HG03025 (cell line): Measurements from ENCODE around the gene PPP1R3D.
"Not testable (repeated sequence)": the region's sequence is repeated elsewhere in the genome, so short reads cannot be mapped to it uniquely, and the experiment has no call there.

Experiments used
- ATAC-seq: cut with Tn5 transposase; IDR thresholded peaks from one replicate; pipeline ENCODE4 v1.9.1; 2021; ENCODE audit warnings: mild to moderate bottlenecking, moderate library complexity; ENCODE audit not compliant: unreplicated experiment, low FRiP score

The PPP1R3D gene

DNA sequence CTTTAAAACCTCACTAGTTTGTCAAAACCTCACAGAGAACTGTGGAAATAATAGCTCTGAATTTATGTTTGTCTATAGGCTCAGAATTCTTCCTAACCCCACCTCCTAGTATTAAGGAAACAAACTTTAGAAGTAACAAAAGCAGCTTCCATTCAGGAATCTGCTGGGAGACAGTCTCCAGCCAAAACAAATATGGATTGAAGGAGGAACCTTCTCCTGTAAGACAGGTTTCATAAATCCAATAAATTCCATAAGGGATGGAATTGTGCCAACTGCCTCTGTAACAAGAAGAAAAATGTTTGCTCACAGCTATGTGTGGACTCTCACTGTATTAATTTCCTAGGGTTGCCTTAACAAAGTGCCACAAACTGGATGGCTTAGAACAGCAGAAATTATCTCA lies 14.2 kb downstream of the PPP1R3D start:
- ATAC-seq: no peak

DNA sequence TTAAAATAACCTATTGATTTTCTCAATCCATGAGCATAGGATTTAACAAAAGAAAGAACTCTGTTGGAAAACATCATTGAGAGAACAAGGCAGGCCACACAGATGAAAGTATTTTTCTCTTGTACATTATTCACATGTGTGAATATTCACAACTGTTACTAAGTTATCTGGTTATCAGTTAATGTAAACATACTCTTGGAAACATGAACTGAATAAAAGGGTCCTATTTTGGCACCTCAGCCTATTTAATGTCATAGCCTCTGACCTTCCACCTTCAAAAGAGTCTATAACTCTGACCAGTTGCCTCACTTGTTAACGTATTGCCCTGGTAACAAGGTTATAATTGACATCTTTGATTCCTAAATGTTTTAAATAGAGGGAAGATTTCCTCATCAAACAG lies 14.7 kb downstream of the PPP1R3D start:
- ATAC-seq: no peak

DNA sequence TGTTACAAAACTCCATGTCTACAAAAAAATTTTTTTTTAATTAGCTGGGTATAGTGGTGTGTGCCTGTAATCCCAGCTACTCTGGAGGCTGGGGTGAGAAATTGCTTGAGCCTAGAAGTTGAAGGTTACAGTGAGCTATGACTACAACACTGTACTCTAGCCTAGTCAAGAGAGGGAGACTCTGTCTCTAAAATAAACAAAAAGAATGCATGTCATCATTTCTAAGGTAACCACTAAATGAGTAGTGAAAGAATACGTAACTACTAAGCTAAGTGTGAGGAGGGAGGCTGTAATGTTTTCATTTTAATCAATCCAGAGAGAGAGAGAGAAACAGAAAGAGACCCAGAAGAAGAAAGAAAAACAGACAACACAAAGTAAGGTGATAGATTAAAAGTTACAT lies 16.6 kb downstream of the PPP1R3D start:
- ATAC-seq: no peak

DNA sequence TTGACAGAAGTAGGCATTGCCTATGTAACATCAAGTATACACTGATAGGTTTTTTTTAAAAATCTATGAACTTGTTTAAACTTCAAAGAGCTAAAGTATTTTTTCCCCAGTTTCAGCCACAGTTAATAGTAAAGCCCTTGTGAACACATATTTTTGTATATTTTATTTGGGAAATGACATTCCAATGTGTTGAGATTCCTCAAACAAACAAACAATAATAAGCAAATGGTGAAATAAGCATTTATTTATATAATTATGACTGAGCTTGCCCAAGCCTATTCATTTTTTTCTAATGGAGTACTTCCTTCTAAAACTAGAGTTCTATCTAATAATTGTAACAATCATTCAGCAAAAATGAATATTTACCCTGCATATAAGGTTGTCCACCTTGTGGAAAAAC lies 19.2 kb downstream of the PPP1R3D start:
- no peak for ATAC-seq

DNA sequence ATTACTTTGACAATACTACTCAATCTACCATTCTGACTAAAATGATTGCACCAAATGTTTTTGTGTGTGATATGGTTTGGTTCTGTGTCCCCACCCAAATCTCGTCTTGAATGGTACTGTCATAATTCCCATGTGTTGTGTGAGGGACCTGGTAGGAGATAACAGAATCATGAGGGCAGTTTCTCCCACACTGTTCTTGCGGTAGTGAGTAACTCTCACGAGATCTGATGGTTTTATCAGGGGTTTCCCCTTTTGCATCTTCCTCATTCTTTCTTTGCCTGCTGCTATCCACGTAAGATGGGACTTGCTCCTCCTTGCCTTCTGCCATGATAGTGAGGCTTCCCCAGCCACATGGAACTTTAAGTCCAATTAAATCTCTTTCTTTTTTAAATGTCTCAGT lies 27.5 kb downstream of the PPP1R3D start:
- no peak for ATAC-seq

DNA sequence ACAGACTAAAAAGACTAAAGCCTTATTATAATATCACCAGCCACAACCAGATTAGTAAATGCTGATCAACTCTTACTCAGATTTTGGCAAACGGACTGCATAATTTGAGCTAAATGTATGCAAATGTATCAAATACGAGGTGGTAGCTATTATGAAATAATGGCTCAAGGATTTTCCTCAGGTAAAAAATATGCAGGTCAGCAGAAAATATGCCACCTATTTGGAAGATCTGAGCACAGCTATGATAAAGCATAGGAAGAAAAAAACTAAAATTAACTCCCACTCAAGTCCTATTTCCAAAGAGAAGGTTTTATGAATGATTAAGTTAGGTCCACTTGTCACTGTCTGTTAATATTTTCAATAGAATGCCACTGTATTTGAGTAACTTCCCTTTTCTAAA lies 29.1 kb downstream of the PPP1R3D start:
- ATAC-seq: no peak

DNA sequence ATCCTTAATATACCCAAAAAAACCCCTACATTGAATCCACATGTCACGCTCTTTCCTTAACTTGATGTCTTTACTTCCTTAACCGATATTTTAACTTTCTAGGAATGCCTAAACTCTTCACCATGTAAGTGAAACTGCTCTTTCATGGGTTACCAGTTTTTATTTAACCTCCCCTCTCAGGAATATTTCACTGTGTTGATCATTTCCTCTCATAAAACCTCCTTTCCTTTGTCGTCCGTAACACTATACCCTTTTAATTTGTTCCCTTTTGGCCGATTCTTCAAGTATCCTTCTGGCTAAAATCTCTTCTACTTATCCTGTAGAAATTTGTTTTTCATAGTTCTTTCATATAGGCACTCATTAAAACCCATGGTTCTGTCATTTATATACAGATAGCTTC lies 31.2 kb downstream of the PPP1R3D start:
- no peak for ATAC-seq

DNA sequence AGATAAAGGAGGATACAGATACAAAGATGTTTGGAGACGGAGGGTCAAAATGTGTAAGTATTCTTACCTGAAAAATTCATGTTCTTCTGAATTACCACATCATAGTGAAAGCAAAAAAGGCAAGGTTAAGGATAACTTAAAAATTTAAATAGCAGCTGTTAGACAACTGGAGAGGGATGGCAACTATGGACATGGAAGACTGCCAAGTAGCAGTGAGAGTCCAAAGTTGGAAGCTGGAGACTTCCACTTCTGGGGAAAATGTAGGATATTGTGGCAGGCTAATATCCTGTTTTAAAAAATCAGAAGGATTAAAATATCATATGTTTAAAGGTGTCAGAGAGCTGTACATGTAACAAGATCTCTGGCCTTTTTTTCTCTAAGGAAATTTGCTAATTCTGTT lies 36.5 kb downstream of the PPP1R3D start:
- ATAC-seq: no peak

DNA sequence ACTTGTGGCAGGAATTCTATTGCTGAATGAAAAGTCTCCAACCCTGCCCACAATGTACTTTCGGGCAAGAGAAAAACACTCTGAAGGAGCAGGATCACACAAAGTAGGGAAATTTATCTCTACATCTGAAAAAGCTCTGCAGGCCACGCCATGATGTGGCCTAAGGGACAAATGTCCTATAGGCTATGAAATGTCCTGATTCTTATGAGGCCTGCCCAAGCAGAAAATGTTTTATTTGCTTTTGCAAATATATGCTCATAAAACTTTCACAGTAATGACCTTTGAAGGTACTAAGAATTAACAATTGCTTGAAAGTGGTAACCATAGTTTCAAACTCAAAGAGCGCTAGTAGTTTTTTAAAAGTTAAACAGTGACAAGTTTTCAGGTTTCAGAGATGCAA lies 37.6 kb downstream of the PPP1R3D start:
- no peak for ATAC-seq

DNA sequence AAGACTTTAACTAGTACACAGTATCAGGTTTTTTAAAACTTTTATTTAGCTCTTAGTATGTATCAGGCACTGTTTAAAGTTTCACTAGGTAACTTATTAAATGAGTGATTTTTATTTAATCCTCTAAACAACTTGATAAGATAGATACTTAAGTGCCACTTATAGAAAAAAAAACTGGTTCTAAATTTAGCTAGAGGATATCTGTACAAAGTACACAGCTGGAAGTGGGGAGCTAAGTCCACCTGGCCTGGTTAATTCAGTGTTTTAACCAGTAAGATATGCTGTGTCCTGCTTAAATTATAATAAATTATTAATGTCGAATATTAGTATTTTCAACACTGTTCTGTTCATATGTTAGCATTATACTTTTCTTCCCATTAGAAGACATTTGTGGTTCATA lies 44.2 kb downstream of the PPP1R3D start:
- no peak for ATAC-seq

DNA sequence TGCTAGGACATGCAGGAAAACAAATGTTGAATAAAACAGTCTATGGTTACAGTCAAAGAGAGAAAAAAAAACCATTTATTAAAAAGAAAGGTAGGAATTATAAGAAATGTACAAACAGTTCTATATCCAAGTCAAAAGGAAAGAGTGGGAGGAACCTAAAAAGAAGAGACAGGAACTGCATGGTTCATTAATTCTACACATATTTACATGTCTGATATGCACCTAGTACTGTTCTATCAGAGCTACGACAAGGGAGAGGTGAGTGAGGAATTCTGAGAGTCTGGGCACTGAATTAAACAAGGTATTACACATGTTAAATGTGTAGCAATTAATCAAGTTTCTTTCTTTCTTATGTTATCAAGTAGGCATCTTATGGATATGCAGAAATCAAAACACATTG lies 48.5 kb downstream of the PPP1R3D start:
- no peak for ATAC-seq

DNA sequence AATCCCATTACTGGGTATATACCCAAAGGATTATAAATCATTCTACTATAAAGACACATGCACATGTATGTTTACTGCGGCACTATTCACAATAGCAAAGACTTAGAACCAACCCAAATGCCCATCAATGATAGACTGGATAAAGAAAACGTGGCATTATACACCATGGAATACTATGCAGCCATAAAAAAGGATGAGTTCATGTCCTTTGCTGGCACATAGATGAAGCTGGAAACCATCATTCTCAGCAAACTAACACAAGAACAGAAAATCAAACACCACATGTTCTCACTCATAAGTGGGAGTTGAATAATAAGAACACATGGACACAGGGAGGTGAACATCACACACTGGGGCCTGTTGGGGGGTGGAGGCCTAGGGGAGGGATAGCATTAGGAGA lies 50.1 kb downstream of the PPP1R3D start:
- ATAC-seq: not testable (repeated sequence)

DNA sequence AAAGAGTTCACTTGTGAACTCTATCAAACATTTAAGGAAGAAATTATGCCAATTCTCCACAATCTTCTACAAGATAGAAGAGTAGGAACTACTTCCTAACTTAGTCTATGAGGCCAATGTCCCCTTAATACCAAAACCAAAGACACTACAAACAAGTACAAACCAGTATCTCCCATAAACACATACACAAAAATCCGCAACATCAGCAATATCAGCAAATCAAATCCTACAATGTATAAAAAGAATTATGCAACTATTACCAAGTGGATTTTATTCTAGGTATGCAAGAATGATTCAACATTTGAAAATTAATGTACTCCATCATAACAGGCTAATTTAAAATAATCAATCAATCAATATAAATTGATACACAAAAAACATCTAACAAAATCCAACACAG lies 52.1 kb downstream of the PPP1R3D start:
- no peak for ATAC-seq
